K562 (cell line): ENCODE results near the gene SLC34A2.

Experiments used
- ATF2 ChIP-seq: sonication (generic); formaldehyde crosslinking; IDR thresholded peaks from 2 replicates; pipeline ENCODE4 v1.8.1; 2022; ENCODE audit warnings: missing genetic modification reagents
- BRF2 ChIP-seq: IDR thresholded peaks from 3 replicates; pipeline ENCODE4 v1.6.1; 2011; ENCODE audit warnings: borderline replicate concordance, mild to moderate bottlenecking; ENCODE audit not compliant: insufficient read length, insufficient read depth
- CHD1 ChIP-seq: fragments of 200-600 bp; sonication (generic); IDR thresholded peaks from one replicate; pipeline ENCODE4 v1.6.1; 2012; ENCODE audit warnings: mild to moderate bottlenecking, moderate library complexity, low read length, inconsistent platforms
- CTCF ChIP-seq, 3 experiments: IDR thresholded peaks in 2 of 3; conservative IDR thresholded peaks in 1 of 3; 2 replicates each; pipeline ENCODE4 v1.5.1; 2011 to 2012; ENCODE audit warnings: low read length in 3 of 3, mild to moderate bottlenecking in 3 of 3, control low read depth in 2 of 3, improper control_type of control experiment in 1 of 3, inconsistent platforms in 1 of 3, low read depth in 1 of 3, mixed read lengths in 1 of 3, moderate library complexity in 1 of 3; ENCODE audit not compliant: insufficient read depth in 2 of 3
- EZH2 ChIP-seq: IDR thresholded peaks from 2 replicates; pipeline ENCODE4 v1.6.1; 2012; ENCODE audit warnings: low read depth, mild to moderate bottlenecking, inconsistent platforms, low read length, borderline replicate concordance
- GTF2E2 ChIP-seq: fragments of 200-800 bp; sonication (Bioruptor generic); IDR thresholded peaks from 2 replicates; pipeline ENCODE4 v1.6.1; 2016; ENCODE audit warnings: missing genetic modification characterization, missing compliant biosample characterization
- NKRF ChIP-seq: fragments of 450-650 bp; IDR thresholded peaks from 2 replicates; pipeline ENCODE4 v1.6.1; 2016; ENCODE audit warnings: borderline replicate concordance
- POLR2A ChIP-seq: fragments of 450-650 bp; conservative IDR thresholded peaks from 2 replicates; pipeline ENCODE4 v1.6.1; 2016
- PREB ChIP-seq: sonication (generic); formaldehyde crosslinking; IDR thresholded peaks from 2 replicates; pipeline ENCODE4 v1.8.1; 2023; ENCODE audit warnings: mild to moderate bottlenecking, missing genetic modification reagents
- RAD21 ChIP-seq, 2 experiments: fragments of 250-450 bp in 1 of 2; fragments of 450-650 bp in 1 of 2; sonication (Bioruptor Pico) in 1 of 2; formaldehyde crosslinking in 1 of 2; IDR thresholded peaks in 1 of 2; conservative IDR thresholded peaks in 1 of 2; 2 replicates each; pipeline versions ENCODE4 v1.4.0 to v1.8.0; 2020 to 2022; ENCODE audit warnings: mild to moderate bottlenecking in 2 of 2, moderate library complexity in 1 of 2
- RB1 ChIP-seq: fragments of 450-650 bp; IDR thresholded peaks from 2 replicates; pipeline ENCODE4 v1.6.1; 2017; ENCODE audit warnings: low read depth, mild to moderate bottlenecking
- YY1 ChIP-seq, 3 experiments: IDR thresholded peaks; 2 replicates each; pipeline ENCODE4 v1.6.1; 2011; ENCODE audit warnings: low read length in 2 of 3, mild to moderate bottlenecking in 2 of 3, moderate library complexity in 2 of 3, borderline replicate concordance in 1 of 3, control low read depth in 1 of 3, low read depth in 1 of 3; ENCODE audit not compliant: insufficient read depth in 3 of 3, insufficient replicate concordance in 2 of 3, control insufficient read depth in 1 of 3, insufficient read length in 1 of 3; ENCODE audit errors: extremely low read depth in 1 of 3

- no peak for TF ChIP-seq GTF2E2
- TF ChIP-seq CTCF (IDR thresholded peaks at IDR 0.05 in 2 of 3, conservative IDR thresholded peaks at IDR 0.05 in 1 of 3; ENCODE audit: insufficient read depth in 2 of 3, low read depth in 1 of 3, low read length in 3 of 3) = no peak
- no peak for TF ChIP-seq CHD1
- TF ChIP-seq YY1 (IDR thresholded peaks at IDR 0.05; ENCODE audit: borderline replicate concordance in 1 of 3, control insufficient read depth in 1 of 3, extremely low read depth in 1 of 3, insufficient read depth in 3 of 3, insufficient read length in 1 of 3, insufficient replicate concordance in 2 of 3, low read depth in 1 of 3, low read length in 2 of 3) = no peak
- TF ChIP-seq PREB (CRISPR knock-in tag) = no peak
- TF ChIP-seq NKRF = no peak
- no peak for TF ChIP-seq RB1
- TF ChIP-seq EZH2 = no peak
- TF ChIP-seq RAD21 (CRISPR knock-in tag; conservative IDR thresholded peaks at IDR 0.05 in 1 of 2, IDR thresholded peaks at IDR 0.05 in 1 of 2) = no peak
- no peak for TF ChIP-seq ATF2 (CRISPR knock-in tag)
- no peak for TF ChIP-seq BRF2
- TF ChIP-seq POLR2A = no peak
Measured at GRCh38 chr4:25677943-25678342, 22.3 kb downstream of the SLC34A2 start.
